Measurements from ENCODE around the gene UFSP1.

DNA sequence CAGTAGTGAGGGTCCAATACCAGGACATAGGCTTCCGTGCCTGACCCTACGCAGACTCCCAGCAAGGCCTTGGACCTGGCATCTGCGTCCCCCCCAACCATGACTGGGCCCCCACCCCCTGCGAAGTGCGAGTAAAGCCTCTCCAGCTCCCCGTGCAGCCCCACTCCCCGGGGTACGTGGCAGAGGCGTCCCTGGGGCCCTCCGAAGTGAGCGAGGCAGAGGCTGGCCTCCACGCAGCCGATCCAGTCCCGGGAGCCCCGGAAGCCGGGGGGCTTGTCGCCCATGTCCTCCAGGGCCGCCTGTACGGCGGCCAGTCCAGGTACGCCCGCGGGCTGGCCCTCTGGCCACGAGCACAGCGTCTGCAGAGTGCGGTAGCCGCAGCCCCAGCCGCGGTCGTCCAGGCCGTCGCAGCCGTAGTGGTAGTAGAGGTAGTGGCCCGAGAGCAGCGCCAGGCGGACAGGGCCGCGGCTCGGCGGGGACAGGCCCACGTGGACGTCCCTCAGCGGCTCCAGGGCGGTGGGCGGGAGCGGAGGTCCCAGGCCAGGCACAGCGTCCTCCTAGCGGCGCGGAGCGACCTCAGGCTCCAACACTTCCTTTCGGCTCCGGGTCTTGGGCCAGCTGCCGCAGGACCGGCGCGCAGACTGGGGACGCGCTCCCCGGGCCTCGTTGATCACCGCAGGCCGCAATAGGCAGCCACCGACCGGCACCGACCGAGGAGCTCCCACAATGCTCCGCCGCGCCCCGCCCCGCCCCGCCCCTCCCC lies at the start of gene UFSP1:
- TF ChIP-seq SNAI2 (CRISPR knock-in tag; IDR thresholded peaks at IDR 0.05) (no peak), ZC3H10 (CRISPR knock-in tag; IDR thresholded peaks at IDR 0.05) (no peak), GLIS3 (CRISPR knock-in tag; IDR thresholded peaks at IDR 0.05) (peak; percentile 68; the same call in 1 of the 2 replicates)
- TF ChIP-seq, protein P1, sequence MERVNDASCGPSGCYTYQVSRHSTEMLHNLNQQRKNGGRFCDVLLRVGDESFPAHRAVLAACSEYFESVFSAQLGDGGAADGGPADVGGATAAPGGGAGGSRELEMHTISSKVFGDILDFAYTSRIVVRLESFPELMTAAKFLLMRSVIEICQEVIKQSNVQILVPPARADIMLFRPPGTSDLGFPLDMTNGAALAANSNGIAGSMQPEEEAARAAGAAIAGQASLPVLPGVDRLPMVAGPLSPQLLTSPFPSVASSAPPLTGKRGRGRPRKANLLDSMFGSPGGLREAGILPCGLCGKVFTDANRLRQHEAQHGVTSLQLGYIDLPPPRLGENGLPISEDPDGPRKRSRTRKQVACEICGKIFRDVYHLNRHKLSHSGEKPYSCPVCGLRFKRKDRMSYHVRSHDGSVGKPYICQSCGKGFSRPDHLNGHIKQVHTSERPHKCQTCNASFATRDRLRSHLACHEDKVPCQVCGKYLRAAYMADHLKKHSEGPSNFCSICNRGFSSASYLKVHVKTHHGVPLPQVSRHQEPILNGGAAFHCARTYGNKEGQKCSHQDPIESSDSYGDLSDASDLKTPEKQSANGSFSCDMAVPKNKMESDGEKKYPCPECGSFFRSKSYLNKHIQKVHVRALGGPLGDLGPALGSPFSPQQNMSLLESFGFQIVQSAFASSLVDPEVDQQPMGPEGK (CRISPR knock-in tag; IDR thresholded peaks at IDR 0.05; ENCODE audit: borderline replicate concordance), result no peak

All from SK-N-SH treated with all-trans-retinoic acid at 6 μM for 48 hours (cell line).